ENCODE results near the gene BYSL.

DNA sequence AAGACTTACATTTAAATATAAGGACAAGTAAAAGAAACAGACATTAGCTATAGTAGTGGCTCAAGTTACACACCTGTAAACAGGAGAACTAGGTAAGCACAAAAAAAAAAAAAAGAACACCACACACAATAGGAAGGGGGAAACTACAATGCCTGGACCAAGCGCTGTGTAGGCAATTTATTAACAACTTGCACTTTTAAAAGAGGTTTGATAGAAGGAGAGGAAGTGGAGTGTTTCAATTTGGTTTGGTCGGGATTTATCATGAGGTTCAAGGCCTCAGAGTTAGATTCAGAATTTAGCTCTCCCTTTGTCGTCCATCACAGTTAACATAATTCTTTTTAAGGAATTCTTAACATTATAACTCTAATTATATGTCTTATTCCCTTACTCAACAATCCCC, 25.0 kb upstream of the BYSL start:
- TF ChIP-seq, protein P1, sequence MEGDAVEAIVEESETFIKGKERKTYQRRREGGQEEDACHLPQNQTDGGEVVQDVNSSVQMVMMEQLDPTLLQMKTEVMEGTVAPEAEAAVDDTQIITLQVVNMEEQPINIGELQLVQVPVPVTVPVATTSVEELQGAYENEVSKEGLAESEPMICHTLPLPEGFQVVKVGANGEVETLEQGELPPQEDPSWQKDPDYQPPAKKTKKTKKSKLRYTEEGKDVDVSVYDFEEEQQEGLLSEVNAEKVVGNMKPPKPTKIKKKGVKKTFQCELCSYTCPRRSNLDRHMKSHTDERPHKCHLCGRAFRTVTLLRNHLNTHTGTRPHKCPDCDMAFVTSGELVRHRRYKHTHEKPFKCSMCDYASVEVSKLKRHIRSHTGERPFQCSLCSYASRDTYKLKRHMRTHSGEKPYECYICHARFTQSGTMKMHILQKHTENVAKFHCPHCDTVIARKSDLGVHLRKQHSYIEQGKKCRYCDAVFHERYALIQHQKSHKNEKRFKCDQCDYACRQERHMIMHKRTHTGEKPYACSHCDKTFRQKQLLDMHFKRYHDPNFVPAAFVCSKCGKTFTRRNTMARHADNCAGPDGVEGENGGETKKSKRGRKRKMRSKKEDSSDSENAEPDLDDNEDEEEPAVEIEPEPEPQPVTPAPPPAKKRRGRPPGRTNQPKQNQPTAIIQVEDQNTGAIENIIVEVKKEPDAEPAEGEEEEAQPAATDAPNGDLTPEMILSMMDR (optimal IDR thresholded peaks at IDR 0.05 in 1 of 3, IDR thresholded peaks at IDR 0.05 in 1 of 3, conservative IDR thresholded peaks at IDR 0.05 in 1 of 3; ENCODE audit: extremely low read depth in 1 of 3, insufficient read depth in 2 of 3, low read length in 3 of 3), result no peak
- no peak for TF ChIP-seq EZH2 (IDR thresholded peaks at IDR 0.05; ENCODE audit: low read length)
